ENCODE data around the gene RASA2.
"Not testable (repeated sequence)": the region's sequence is repeated elsewhere in the genome, so short reads cannot be mapped to it uniquely, and the experiment has no call there.

RASA2 gene

DNA sequence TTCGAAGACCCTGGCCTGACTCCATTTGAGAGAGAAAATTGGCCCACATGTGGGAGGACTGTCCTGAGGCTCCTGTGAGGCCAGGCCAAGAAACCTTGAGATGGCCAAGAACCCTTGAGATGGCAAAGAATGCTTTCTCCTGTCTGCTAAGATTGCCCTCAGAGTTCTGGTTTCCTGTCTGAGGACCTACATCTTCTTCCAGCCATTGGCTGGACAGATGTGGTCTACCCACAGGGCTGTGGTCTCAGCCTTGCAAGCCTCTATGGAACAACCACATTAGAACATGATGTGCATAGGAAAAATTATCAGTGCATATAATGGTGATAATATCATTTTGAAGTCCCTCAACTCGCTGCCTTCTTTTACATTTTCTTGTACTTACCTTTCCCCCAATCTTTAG lies 10.8 kb upstream of the RASA2 start:
- DNase-seq (ENCODE audit: insufficient read length, low spot score) (no peak), FAIRE-seq (no peak)
- TF ChIP-seq TAF1 (IDR thresholded peaks at IDR 0.05; ENCODE audit: low read depth, low read length) (no peak), POU2F2 (IDR thresholded peaks at IDR 0.05; ENCODE audit: low read depth, low read length) (no peak), POLR2AphosphoS5 (IDR thresholded peaks at IDR 0.05; ENCODE audit: low read depth, low read length) (no peak), POLR2A (IDR thresholded peaks at IDR 0.05; ENCODE audit: low read depth, low read length) (no peak), SPI1 (IDR thresholded peaks at IDR 0.05; ENCODE audit: low read depth, low read length) (no peak), PAX5 (IDR thresholded peaks at IDR 0.05; ENCODE audit: insufficient read depth, low read length, severe bottlenecking) (no peak)

DNA sequence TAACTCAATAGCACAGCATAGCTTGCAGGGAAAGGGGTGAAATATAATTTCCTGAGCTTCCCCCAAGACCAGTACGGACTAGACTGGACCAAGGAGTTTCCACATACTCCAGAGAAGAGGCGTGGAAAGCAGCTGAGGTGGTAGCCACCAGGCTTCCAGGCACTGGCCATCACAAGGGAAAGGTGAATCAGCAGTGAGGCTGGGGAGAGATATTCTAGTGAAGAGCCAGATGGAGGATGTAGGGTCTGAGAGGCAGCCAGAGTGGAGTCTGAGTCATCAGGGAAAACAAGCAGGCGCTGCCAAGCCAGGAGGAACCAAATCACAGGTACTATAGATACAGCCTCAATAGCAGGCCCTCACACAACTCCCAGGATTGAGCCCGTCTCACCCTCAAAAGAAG lies 9.6 kb upstream of the RASA2 start:
- DNase-seq (ENCODE audit: insufficient read length, low spot score) (no peak), FAIRE-seq (no peak)
- TF ChIP-seq POLR2AphosphoS5 (IDR thresholded peaks at IDR 0.05; ENCODE audit: low read depth, low read length) (no peak), POLR2A (IDR thresholded peaks at IDR 0.05; ENCODE audit: low read depth, low read length) (no peak), POU2F2 (IDR thresholded peaks at IDR 0.05; ENCODE audit: low read depth, low read length) (no peak), SPI1 (IDR thresholded peaks at IDR 0.05; ENCODE audit: low read depth, low read length) (no peak), TAF1 (IDR thresholded peaks at IDR 0.05; ENCODE audit: low read depth, low read length) (no peak), PAX5 (IDR thresholded peaks at IDR 0.05; ENCODE audit: insufficient read depth, low read length, severe bottlenecking) (no peak)

DNA sequence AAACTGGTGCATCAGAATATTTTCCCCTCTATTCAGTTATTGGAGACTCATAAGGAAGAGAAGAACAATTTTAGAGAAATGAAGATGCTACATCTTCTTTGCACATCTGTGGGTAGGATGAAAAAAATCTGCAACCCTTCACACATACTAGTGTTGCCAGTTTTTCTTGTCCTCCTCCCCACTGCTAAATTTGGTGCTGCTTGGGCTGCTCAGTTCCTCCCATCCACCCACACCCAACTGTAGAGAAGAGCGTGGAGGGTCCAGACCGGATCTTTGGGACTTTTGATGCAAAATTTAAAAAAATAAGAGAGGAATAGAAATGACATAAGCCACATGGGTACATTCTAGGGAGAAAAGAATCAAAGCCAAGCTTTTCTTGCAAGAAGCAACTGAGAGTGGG lies 8.7 kb upstream of the RASA2 start:
- FAIRE-seq (no peak), DNase-seq (ENCODE audit: insufficient read length, low spot score) (no peak)
- TF ChIP-seq POLR2AphosphoS5 (IDR thresholded peaks at IDR 0.05; ENCODE audit: low read depth, low read length) (no peak), PAX5 (IDR thresholded peaks at IDR 0.05; ENCODE audit: insufficient read depth, low read length, severe bottlenecking) (no peak), POU2F2 (IDR thresholded peaks at IDR 0.05; ENCODE audit: low read depth, low read length) (no peak), TAF1 (IDR thresholded peaks at IDR 0.05; ENCODE audit: low read depth, low read length) (no peak), SPI1 (IDR thresholded peaks at IDR 0.05; ENCODE audit: low read depth, low read length) (no peak), POLR2A (IDR thresholded peaks at IDR 0.05; ENCODE audit: low read depth, low read length) (no peak)

DNA sequence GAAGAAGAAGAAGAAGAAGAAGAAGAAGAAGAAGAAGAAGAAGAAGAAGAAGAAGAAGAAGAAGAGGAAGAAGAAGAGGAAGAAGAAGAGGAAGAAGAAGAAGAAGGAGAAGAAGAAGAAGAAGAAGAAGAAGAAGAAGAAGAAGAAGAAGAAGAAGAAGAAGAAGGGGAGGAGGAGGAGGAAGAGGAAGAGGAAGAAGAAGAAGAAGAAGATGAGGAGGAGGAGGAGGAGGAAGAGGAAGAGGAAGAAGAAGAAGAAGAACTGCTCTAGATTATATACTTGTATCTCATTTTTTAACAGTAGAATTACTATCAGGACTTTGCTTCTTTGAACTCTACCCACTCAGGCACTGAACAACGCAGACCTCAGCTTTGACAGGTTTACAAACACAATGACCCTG lies 8.0 kb upstream of the RASA2 start:
- DNase-seq (ENCODE audit: insufficient read length, low spot score); FAIRE-seq: not testable (repeated sequence)

DNA sequence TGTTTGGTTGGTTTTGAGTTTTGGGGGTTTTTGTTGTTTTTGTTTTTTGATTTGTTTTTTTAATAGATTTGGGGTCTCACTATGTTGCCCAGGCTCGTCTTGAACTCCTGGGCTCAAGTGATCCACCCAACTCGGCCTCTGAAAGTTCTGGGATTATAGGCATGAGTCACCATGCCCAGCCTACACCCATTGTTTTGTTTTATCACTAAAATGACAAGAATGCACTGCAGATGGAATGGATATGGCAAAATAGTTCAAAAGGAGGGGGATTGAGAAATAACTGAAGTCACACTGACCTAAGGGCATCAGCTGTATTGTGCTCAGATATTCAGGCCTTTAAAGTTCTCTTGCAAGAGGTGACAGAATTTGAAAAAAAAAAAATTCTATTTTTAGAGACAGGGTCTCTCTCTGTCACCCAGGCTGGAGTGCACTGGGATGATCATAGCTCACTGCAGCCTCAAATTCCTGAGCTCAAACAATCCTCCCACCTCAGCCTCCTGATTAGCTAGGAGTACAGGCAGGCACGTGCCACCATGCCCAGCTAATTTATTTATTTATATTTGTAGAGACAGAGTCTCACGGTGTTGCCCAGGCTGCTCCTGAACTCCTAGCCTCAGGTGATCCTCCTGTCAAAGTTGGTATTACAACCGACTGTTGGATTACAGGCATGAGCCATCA lies 4.4 kb upstream of the RASA2 start:
- FAIRE-seq = no peak
- TF ChIP-seq POLR2A (IDR thresholded peaks at IDR 0.05; ENCODE audit: low read depth, low read length) = no peak
- no peak for TF ChIP-seq POLR2AphosphoS5 (IDR thresholded peaks at IDR 0.05; ENCODE audit: low read depth, low read length)
- no peak for DNase-seq (ENCODE audit: insufficient read length, low spot score)

DNA sequence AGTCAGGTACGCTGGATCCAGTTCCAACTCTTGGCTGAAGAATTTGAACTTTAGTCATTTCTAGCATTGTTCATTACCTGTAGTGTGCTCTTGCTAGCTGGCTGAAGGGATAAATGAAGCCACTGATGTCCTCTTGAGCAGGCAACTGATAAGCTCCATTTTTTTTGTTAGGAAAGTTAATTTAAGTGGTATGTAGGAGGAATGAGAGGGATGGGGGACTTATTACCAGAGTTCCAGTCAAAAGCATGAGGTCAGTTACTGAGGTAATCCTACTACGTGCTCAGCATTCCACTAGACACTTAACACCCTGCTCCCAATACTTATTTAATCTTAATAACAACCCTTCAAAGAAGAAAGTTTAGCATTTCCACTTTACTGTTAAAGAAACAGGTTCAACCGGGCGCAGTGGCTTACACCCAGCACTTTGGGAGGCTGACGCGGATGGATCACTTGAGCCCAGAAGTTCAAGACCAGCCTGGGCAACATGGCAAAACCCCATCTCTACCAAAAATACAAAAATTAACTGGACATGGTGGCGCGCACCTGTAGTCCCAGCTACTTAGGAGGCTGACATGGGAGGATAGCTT lies 2.0 kb upstream of the RASA2 start:
- FAIRE-seq (peak; percentile 20), DNase-seq (ENCODE audit: insufficient read length, low spot score) (no peak)
- TF ChIP-seq SPI1 (IDR thresholded peaks at IDR 0.05; ENCODE audit: low read depth, low read length) (no peak), PAX5 (IDR thresholded peaks at IDR 0.05; ENCODE audit: insufficient read depth, low read length, severe bottlenecking) (no peak), POLR2A (IDR thresholded peaks at IDR 0.05; ENCODE audit: low read depth, low read length) (no peak), POLR2AphosphoS5 (IDR thresholded peaks at IDR 0.05; ENCODE audit: low read depth, low read length) (no peak)

DNA sequence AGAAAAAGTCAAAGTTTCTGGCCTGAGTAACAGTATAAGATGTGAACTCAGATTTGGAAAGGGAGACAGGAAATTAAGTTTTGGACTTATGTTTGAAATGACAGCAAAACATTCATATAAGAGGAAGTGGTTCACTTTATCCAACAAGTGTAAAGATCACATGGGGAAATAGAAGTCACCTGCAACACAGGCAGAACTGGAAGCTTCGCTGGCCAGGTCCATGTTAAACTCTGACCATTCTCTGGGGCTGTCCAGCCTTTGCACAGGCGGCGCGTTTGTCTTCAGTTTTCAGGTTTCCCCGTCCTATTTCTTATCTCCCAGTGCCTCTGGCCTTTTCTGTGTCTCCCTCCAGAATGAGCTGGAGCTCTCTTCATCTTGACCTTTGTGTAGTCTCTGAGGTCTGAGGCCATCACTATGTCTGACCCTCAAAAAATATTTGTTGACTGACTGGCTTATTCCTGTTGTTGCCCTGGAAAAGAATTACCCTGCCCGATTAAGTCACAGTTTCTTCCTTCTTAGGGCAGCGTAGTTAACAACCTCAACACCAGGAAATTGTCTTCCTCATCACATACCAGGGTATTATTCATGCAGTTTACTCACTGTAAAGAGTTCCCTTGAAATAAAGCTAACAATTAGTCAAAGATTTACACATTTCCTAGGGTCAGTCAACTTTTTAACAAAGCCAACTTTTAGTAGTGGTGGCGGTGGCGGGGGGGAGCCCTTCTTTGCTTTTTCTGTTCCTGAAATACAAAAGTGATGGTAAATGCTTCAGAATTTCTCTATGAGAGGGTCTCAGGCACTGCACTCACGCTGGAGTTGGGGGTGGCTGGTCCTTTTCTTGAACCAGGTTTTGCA lies 959 bp upstream of the RASA2 start:
- DNase-seq (ENCODE audit: insufficient read length, low spot score) (no peak), FAIRE-seq (no peak)
- TF ChIP-seq SPI1 (IDR thresholded peaks at IDR 0.05; ENCODE audit: low read depth, low read length) (peak; percentile 66), POU2F2 (IDR thresholded peaks at IDR 0.05; ENCODE audit: low read depth, low read length) (no peak)

DNA sequence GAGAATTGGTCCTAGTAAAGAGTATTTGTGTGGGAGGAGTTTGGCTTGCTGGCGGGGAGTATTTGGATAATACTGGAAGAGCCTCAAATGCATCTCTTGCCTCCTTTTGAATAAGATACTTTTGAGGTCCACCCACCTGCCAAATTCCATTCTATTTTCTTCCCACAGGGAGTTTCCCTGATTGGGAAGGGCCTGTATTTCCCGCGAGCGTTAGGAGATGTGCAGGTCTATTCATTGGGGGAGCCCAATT lies 406 bp upstream of the RASA2 start:
- no peak for TF ChIP-seq POU2F2 (IDR thresholded peaks at IDR 0.05; ENCODE audit: low read depth, low read length)
- TF ChIP-seq PAX5 (IDR thresholded peaks at IDR 0.05; ENCODE audit: insufficient read depth, low read length, severe bottlenecking) = no peak
- TF ChIP-seq POLR2A (IDR thresholded peaks at IDR 0.05; ENCODE audit: low read depth, low read length) = no peak
- no peak for TF ChIP-seq TAF1 (IDR thresholded peaks at IDR 0.05; ENCODE audit: low read depth, low read length)
- no peak for TF ChIP-seq POLR2AphosphoS5 (IDR thresholded peaks at IDR 0.05; ENCODE audit: low read depth, low read length)
- no peak for TF ChIP-seq SPI1 (IDR thresholded peaks at IDR 0.05; ENCODE audit: low read depth, low read length)
- no peak for DNase-seq (ENCODE audit: insufficient read length, low spot score)
- no peak for FAIRE-seq

DNA sequence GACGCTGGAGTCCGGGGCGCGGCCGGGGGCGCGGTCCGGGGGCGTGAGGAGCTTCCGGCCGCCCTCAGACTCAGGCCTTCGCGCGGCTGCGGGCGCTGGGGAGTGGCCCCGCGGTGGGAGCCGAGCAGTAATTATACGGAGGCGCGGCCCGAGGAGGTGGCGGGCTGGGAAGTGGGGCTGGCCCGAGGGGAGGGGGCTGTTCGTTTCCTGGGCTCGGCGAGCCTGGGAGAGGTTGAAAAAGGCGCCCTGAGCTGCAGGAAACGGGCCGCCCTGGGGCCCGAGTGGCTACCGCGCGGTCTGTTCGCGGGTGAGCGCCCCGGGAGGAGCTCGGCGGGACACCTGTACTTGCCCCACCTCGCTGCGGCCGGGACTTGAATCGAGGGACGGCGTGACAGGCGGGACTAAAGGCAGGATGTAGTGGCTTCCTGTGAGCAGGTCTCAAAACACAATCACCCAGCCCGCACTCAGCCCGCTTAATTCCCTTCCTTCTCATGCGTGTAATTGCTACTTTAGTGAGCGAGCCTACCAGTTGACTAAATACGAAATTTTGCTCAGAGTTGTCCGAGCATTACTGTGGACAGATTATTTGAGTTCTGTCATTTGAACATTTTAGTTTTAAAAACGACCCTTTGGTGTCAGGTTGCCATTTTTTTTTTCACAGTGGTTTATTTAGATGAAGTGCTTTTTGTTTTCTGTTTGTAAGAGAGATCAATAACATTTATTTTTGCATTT lies 860 bp downstream of the RASA2 start:
- 0 out of 2 replicates have a peak, but pooled peaks have one; percentile 36 for TF ChIP-seq POU2F2 (IDR thresholded peaks at IDR 0.05; ENCODE audit: low read depth, low read length)
- no peak for TF ChIP-seq PAX5 (IDR thresholded peaks at IDR 0.05; ENCODE audit: insufficient read depth, low read length, severe bottlenecking)
- no peak for TF ChIP-seq POLR2A (IDR thresholded peaks at IDR 0.05; ENCODE audit: low read depth, low read length)
- TF ChIP-seq POLR2AphosphoS5 (IDR thresholded peaks at IDR 0.05; ENCODE audit: low read depth, low read length) = 0 out of 2 replicates have a peak, but pooled peaks have one; percentile 24
- TF ChIP-seq TAF1 (IDR thresholded peaks at IDR 0.05; ENCODE audit: low read depth, low read length) = no peak
- no peak for TF ChIP-seq SPI1 (IDR thresholded peaks at IDR 0.05; ENCODE audit: low read depth, low read length)
- DNase-seq (ENCODE audit: insufficient read length, low spot score) = peak; percentile 56
- peak; percentile 96 for FAIRE-seq

DNA sequence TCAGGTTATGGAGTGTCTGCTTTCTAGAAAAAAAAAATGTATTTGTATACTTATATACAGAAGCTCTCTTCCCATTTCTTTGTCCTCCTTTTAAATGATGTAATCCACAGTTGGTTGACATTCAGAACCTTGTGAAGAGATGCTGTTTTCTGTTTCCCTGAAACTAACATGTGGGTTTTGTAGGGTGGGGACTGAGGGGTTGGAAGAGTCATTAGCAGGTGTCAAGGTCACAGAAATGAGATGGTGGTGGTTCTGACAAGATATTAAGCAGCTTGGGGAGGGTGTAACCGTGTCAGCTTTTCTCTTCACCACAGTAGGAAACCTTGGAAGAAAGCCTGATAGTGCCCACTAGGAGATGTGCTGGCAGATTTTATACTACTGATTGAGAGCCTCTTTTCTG lies 2.4 kb downstream of the RASA2 start:
- TF ChIP-seq POLR2A (IDR thresholded peaks at IDR 0.05; ENCODE audit: low read depth, low read length) (no peak), POU2F2 (IDR thresholded peaks at IDR 0.05; ENCODE audit: low read depth, low read length) (no peak), PAX5 (IDR thresholded peaks at IDR 0.05; ENCODE audit: insufficient read depth, low read length, severe bottlenecking) (no peak), SPI1 (IDR thresholded peaks at IDR 0.05; ENCODE audit: low read depth, low read length) (no peak), POLR2AphosphoS5 (IDR thresholded peaks at IDR 0.05; ENCODE audit: low read depth, low read length) (no peak), TAF1 (IDR thresholded peaks at IDR 0.05; ENCODE audit: low read depth, low read length) (no peak)
- FAIRE-seq (no peak), DNase-seq (ENCODE audit: insufficient read length, low spot score) (no peak)
